Omental fat pad (tissue), 4 donors: ENCODE results near the gene PACS2. TPM values are rescaled to one million over a fixed set of nuclear protein-coding genes. Genes with fewer than 3 reads are reported as not detected.
"Not testable (repeated sequence)": the region's sequence is repeated elsewhere in the genome, so short reads cannot be mapped to it uniquely, and the experiment has no call there.

Experiments used
- ATAC-seq: fragments of 150-250 bp; one replicate; pipeline ENCODE4 v1.9.1; 2016; ENCODE audit warnings: mild to moderate bottlenecking, moderate library complexity; ENCODE audit not compliant: low FRiP score
- DNase-seq: peaks from one replicate; pipeline ENCODE4 v3.0.0-alpha.2; 2019; ENCODE audit warnings: low spot score
- CTCF ChIP-seq, 3 donors: fragments of 450-650 bp; IDR thresholded peaks; one replicate each; pipeline ENCODE4 v1.5.1; 2016 to 2017; ENCODE audit warnings: antibody characterized with exemption in 3 of 3, mild to moderate bottlenecking in 3 of 3, moderate library complexity in 2 of 3
- total RNA-seq, 4 donors: library from RNA; depleted of rRNA; stranded (reverse); fragments of >200 nt; gene quantifications; one replicate each; pipeline ENCODE4 v1.1.0, GENCODE V29; 2016

Gene PACS2
- total RNA-seq, 4 donors from 2014 or later = 47.5 to 78.5 (median 68.9) TPM

DNA sequence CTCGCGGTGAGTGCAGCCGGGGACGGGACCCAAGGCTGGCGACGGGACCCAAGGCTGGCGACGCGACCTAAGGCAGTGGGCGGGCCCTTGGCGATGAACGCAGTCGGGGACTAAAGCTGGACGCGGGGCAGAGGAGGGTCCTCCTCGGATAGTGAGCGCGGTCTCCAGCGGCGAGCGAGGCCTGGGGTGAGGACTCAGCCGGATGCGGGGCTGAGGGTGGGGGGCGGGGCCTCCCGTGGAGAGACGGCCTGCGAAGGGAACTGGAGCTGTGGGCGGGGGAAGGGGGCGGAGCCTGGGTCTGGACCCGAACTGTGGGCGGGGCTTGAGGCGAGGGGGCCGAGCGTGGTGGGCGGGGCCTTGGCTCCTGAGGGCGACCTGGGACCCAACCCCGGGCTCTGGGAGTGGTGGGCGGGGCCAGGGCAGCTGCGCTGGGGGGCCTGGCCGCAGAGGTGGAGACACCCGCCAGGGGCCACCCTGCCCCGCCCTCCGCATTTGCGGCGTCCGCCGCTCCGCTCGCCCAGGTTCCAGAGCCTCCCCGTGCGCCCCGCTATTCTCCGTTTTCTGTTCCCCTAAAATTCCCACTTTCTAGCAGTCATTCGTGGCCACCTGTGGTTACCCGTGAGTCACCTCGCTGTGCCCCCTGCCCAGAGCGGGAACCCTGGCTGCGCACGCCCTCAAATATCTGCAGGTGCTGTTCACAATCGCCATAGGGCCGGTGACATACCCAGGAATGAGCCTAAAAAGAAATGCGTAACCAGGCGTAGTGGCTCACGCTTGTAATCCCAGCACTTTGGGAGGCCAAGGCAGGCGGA, 13.2 kb upstream of the PACS2 start:
- no peak for TF ChIP-seq CTCF (IDR thresholded peaks at IDR 0.05)
- peak; percentile 96 for ATAC-seq
- peak; percentile 99 for DNase-seq

DNA sequence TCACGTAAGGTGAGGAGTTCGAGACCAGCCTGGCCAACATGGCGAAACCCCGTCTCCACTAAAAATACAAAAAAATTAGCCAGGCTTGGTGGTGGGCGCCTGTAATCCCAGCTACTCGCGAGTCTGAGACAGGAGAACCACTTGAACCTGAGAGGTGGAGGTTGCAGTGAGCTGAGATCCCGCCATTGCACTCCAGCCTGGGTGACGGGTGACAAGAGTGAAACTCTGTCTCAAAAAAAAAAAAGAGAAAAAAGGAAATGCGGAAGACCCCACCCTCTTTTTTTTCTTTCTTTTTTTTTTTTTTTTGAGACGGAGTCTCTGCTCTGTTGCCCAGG, 12.7 kb upstream of the PACS2 start:
- DNase-seq, ATAC-seq: not testable (repeated sequence)

- no peak for TF ChIP-seq CTCF (IDR thresholded peaks at IDR 0.05)
- ATAC-seq = no peak
- DNase-seq = no peak
These were observed 10.6 kb upstream of the PACS2 start for GRCh38 chr14:105303949-105304348.

DNA sequence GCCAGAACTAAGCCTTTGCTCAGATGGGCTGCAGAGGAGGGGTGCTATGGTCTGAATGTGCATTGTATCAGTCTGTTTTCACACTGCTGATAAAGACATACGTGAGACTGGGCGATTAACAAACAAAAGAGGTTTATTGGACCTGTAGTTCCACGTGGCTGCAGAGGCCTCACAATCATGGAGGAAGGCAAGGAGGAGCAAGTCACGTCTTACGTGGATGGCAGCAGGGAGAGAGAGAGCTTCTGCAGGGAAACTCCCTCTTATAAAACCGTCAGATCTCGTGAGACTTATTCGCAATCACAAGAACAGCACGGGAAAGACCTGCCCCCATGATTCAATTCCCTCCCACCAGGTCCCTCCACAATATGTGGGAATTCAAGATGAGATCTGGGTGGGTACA, 10.0 kb upstream of the PACS2 start:
- DNase-seq (no peak), ATAC-seq (no peak)
- TF ChIP-seq CTCF (IDR thresholded peaks at IDR 0.05) = no peak

- DNase-seq (no peak), ATAC-seq (no peak)
- TF ChIP-seq CTCF (IDR thresholded peaks at IDR 0.05) = no peak
These were observed 9.2 kb upstream of the PACS2 start for GRCh38 chr14:105305345-105305744.

GRCh38 chr14:105305791-105306190, 8.8 kb upstream of the PACS2 start:
- no peak for TF ChIP-seq CTCF (IDR thresholded peaks at IDR 0.05)
- DNase-seq (no peak), ATAC-seq (no peak)

GRCh38 chr14:105307052-105307727, 7.4 kb upstream of the PACS2 start:
- no peak for TF ChIP-seq CTCF (IDR thresholded peaks at IDR 0.05)
- ATAC-seq (no peak), DNase-seq (no peak)
